ENCODE measurements around the gene FBXW4. TPM values are rescaled to one million over a fixed set of nuclear protein-coding genes. Genes with fewer than 3 reads are reported as not detected.

The FBXW4 gene
- 10 to 100 TPM; 44.6 to 51.8 (median 50.0) TPM for polyA plus RNA-seq (ENCODE audit: insufficient read depth in 1 of 5, insufficient read length in 5 of 5, low replicate concordance in 1 of 5)
- long read RNA-seq, donor 1, partial matches to known transcripts, result 0 of 2 reads
- long read RNA-seq, donor 1, other reads (novel, unspliced or antisense), result 0 of 2 reads
- long read RNA-seq, donor 2, partial matches to known transcripts, result 0 of 1 reads
- long read RNA-seq, donor 2, other reads (novel, unspliced or antisense), result 0 of 1 reads
- long read RNA-seq, donor 3, partial matches to known transcripts, result 19 of 23 reads
- long read RNA-seq, donor 3, other reads (novel, unspliced or antisense), result 0 of 23 reads
- long read RNA-seq, donor 4, partial matches to known transcripts, result 0 of 2 reads
- long read RNA-seq, donor 4, other reads (novel, unspliced or antisense), result 0 of 2 reads
- long read RNA-seq, donor 5, partial matches to known transcripts, result 0 of 4 reads
- long read RNA-seq, donor 5, other reads (novel, unspliced or antisense), result 0 of 4 reads
- long read RNA-seq, donor 6, partial matches to known transcripts, result 8 of 13 reads
- long read RNA-seq, donor 6, other reads (novel, unspliced or antisense), result 0 of 13 reads
- long read RNA-seq, donor 7, partial matches to known transcripts, result 0 of 3 reads
- long read RNA-seq, donor 7, other reads (novel, unspliced or antisense), result 0 of 3 reads
- long read RNA-seq, donor 8, partial matches to known transcripts, result 0 of 2 reads
- long read RNA-seq, donor 8, other reads (novel, unspliced or antisense), result 0 of 2 reads

GRCh38 chr10:101694674-101695403, at the start of gene FBXW4:
FBXW4 (minus strand) TSS chr10:101695170; CDS start chr10:101695105, 65 bp downstream.
- DNase-seq, result peak; percentile 40 to 59

DNA sequence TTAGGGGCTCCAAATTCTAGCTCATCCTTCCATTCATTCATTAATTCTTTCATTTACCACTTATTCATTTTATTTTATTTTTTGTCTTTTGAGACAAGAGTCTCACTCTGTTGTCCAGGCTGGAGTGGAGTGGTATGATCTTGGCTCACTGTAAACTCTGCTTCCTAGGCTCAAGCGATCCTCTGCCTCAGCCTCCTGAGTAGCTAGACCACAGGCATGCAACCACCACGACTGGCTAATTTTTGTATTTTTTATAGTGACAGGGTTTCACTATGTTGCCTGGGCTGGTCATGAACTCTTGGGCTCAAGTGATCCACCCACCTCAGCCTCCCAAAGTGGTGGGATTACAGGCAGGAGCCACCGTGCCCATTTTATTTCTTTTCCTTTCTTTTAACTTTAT, 49.3 kb upstream of the FBXW4 start:
- no peak for DNase-seq

DNA sequence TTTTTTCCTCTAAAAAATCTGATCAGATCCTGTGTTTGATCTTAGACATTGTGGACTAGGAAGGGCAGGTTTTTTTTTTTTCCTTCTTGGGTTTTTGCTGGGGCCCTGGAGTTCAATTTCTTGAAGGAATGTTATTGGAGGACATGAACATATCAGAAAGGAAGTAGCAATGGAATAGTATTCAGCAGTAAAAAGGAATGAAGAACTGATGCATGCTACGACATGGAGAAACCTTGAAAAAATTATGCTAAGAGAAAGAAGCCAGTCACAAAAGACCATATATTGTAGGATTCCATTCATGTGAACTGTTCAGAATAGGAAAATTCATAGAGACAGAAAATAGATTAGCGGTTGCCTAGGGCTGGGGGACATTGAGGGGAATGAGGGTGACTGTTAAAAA, 47.0 kb upstream of the FBXW4 start:
- no peak for DNase-seq

GRCh38 chr10:101736666-101737065, 41.7 kb upstream of the FBXW4 start:
- no peak for DNase-seq

- no peak for DNase-seq
Observed at GRCh38 chr10:101732096-101732495, 37.1 kb upstream of the FBXW4 start.

DNA sequence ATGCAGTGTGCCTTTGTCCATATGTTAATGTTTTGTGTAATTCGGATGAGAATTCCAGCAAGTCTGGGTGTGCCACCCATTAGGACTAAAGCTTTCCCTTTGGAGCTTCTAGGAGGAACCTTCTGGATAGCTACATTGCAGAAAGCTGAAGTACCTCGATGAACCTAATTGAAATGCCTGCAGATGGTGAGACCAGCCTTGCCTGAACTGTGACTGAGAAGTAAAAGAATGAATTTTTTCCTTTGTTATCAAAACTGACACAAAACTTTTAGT, 31.1 kb upstream of the FBXW4 start:
- no peak for DNase-seq

- peak in 1 of 2 donors; percentile 19 for DNase-seq
Observed at GRCh38 chr10:101725296-101726114, 30.5 kb upstream of the FBXW4 start.

DNA sequence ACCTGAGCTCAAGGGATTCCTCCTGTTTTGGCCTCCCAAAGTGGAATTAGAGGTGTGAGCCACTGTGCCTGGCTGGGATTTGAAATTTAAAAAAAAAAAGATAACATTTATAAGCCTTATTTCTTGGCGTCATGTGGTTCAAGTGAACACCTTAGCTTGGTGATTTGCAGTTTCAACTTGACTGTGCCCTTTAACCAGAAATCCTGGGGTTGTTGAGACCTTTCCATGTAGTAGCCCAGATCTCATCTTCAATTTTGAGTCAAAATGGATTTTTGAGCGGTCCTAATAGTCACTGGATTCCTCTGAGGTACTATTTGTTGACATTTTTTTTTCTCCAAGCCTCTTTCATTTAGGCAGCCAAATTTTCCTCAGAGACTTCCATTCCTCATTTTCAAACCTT, 29.5 kb upstream of the FBXW4 start:
- no peak for DNase-seq

DNA sequence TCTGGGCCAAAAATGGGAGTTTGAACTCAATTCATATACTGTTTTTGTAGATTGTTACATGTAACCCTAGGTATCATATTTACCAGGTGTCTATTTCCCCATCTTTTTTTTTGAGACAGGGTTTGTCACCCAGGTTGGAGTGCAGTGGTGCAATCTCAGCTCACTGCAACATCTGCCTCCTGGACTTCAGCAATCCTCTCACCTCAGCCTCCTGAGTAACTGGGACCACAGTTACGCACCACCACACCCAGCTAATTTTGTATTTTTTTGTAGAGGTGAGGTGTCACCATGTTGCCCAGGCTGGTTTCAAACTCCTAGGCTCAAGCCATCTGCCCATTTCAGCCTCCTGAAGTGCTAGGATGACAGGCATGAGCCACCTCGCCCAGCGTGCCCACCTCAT, 28.2 kb upstream of the FBXW4 start:
- DNase-seq, result no peak

DNA sequence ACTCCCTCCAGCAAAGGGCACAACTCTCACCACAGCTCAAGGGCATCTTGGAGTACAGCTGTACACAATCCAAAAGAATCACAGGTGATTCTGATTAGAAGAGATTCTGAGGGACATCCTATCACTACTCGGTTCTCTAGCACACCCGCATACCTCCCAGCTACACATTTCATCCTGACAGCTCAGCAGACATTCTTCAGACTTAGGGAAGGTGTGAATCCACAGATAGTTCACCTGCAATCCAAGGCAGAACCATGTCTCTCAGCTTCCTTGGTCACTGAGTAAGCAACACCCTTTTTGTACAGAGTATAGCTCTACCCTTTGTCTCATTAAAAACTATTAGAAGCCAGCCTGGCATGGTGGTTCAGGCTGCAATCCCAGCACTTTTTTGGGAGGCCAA, 26.8 kb upstream of the FBXW4 start:
- DNase-seq, result no peak

DNA sequence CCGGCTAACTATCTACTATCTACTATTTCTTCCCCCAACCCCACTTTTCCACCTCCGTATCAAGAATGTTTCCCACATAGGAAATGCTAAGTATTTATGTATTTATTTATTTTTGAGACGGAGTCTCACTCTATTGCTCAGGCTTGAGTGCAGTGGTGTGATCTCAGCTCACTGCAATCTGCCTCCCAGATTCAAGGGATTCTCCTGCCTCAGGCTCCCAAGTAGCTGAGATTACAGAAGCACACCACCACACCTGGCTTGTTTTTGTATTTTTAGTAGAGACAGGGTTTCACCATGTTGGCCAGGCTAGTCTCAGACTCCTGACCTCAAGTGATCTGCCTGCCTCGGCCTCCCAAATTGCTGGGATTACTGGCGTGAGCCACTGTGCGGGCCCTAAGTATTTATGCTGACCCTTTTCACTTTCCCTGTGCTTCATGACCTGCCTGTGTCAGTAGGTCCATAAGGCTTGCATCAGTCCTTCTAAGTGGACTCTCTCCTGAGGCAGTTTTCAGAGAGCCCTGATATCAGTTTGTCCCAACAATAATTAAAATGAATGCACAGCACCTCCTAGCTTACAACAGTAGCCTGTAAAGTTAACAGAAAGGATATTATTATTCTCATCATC, 25.7 kb upstream of the FBXW4 start:
- DNase-seq, result no peak

GRCh38 chr10:101718690-101719275, 23.8 kb upstream of the FBXW4 start:
- no peak for DNase-seq

GRCh38 chr10:101716891-101717659, 22.1 kb upstream of the FBXW4 start:
- no peak for DNase-seq

GRCh38 chr10:101712997-101713396, 18.0 kb upstream of the FBXW4 start:
- DNase-seq, result no peak

DNA sequence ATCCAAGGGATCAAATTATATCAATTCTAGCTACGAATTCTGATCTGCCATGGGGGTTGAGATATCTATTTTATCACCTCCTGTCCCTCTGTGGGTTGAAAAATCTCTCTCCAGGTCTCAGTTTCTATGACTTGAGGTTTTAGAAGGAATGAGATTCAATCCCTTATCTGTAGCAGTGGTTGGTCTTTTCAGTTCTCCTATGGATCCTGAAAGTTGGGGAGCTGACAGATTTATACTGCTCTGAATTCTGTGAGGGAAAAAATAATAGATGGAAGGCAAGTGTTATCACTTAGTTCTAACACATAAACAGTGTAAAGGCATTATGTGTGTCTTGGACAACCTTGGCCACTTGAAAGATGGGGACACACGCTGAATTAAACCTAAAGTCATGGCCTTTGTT, 15.8 kb upstream of the FBXW4 start:
- DNase-seq, result no peak

GRCh38 chr10:101710059-101710695, 15.2 kb upstream of the FBXW4 start:
- no peak for DNase-seq

GRCh38 chr10:101709359-101710058, 14.5 kb upstream of the FBXW4 start:
- no peak for DNase-seq

DNA sequence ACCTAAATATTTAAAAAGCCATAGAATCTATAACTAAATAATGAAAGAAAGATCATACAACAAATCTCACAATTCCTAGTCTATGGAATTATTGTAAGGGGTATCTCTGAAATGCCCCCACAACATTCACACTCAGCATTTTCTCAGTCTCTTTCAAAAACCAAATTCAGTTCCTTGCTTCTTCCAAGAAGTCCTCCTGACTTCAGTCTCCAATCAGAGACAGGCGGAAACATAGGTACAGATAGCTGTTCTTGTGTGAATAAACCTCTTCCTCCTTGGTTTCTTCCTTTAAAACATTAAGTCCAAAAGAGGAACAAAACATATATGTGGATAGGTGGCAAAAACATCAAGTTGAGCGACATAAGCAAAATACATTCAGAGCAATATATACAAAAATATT, 13.9 kb upstream of the FBXW4 start:
- DNase-seq, result no peak

GRCh38 chr10:101708073-101708472, 13.1 kb upstream of the FBXW4 start:
- DNase-seq, result no peak

Data from right lung (tissue), 10 donors.